Vagina (tissue), 2 donors: ENCODE results near the gene SBF2. TPM values are rescaled to one million over a fixed set of nuclear protein-coding genes. Genes with fewer than 3 reads are reported as not detected.

Source experiments
- DNase-seq, 2 donors: peaks; one replicate each; pipeline ENCODE4 v3.0.0-alpha.2; 2017; ENCODE audit errors: extremely low spot score in 2 of 2
- H3K27ac ChIP-seq: fragments of 200-600 bp; sonication (generic); one replicate; pipeline ENCODE4 v1.5.1; 2019
- H3K27me3 ChIP-seq: fragments of 200-600 bp; sonication (generic); one replicate; pipeline ENCODE4 v1.5.1; 2019
- H3K36me3 ChIP-seq, 2 donors: fragments of 200-600 bp; sonication (generic); one replicate each; pipeline ENCODE4 v1.5.1; 2017 to 2019
- H3K4me1 ChIP-seq: fragments of 200-600 bp; sonication (generic); one replicate; pipeline ENCODE4 v1.5.1; 2019
- H3K4me3 ChIP-seq, 2 donors: fragments of 200-600 bp; sonication (generic); 1 replicate in 1 of 2; 2 replicates in 1 of 2; pipeline ENCODE4 v1.5.1; 2016 to 2019
- H3K9me3 ChIP-seq: fragments of 200-600 bp; sonication (generic); one replicate; pipeline ENCODE4 v1.5.1; 2019
- POLR2A ChIP-seq, 2 donors: fragments of 450-650 bp; IDR thresholded peaks; one replicate each; pipeline ENCODE4 v1.6.1; 2017; ENCODE audit warnings: antibody characterized with exemption in 2 of 2, mild to moderate bottlenecking in 2 of 2, moderate library complexity in 2 of 2
- POLR2AphosphoS5 ChIP-seq, 2 donors: sonication (generic); formaldehyde crosslinking; IDR thresholded peaks; one replicate each; pipeline ENCODE4 v1.9.0; 2017; ENCODE audit warnings: antibody characterized with exemption in 2 of 2, mild to moderate bottlenecking in 2 of 2, low read depth in 1 of 2; ENCODE audit not compliant: insufficient read depth in 1 of 2
- intact Hi-C: fragments of 100-400 bp; cut with DNase I; formaldehyde crosslinking; loops from one replicate; pipeline ENCODE4 v1.15.1; 2023
- total RNA-seq: library from RNA; depleted of rRNA; stranded (reverse); fragments of >200 nt; gene quantifications from one replicate; pipeline ENCODE4 v1.2.3, GENCODE V29; 2016
- TF ChIP-seq, protein P1 (sequence below), 3 experiments: fragments of 450-650 bp in 2 of 3; fragments of 200-600 bp in 1 of 3; sonication (generic) in 1 of 3; IDR thresholded peaks; one replicate each; pipeline ENCODE4 v1.5.1; 2017 to 2019; ENCODE audit warnings: antibody characterized with exemption in 3 of 3, mild to moderate bottlenecking in 2 of 3, moderate library complexity in 2 of 3

The SBF2 gene
- total RNA-seq, 1 donor from 2014 or later: 69.5 TPM

DNA sequence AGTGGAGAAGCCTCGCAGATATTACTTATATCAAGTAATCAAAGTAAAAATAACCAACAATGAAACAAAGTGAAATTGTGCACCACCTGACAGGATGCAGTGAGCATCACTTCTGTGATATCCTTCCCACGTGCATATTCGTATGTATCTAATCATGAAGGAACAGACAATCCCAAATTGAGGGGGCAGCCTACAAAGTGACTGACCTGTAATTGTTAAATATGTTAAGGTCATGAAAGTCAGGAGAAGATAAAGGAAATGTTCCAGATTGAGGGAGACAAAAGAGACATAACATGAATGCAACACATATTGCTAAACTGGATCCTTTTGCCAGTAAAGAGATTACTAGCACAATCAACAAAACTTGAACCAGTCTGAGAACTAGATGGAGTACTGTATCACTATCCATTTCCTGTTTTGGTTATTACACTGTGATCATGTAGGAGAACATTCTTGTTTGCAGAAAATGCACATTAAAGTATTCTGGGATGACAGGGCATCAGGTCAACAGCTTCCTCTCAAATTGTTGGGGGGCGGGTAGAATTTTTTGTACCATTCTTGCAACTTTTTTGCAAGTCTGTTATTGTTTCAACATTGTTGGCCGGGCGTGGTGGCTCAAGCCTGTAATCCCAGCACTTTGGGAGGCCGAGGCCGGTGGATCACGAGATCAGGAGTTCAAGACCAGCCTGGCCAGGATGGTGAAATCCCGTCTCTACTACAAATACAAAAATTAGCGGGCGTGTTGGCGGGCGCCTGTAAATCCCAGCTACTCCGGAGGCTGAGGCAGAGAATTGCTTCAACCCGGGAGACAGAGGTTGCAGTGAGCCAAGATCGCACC, 2.0 kb downstream of the SBF2 start:
- H3K4me1 ChIP-seq: peaks cover 55% of the 10 kb centered on the region
- no peak for DNase-seq
- H3K4me3 ChIP-seq: no peak overlapping the region
- intact Hi-C loops: no loop called here
- H3K27ac ChIP-seq: no peak overlapping the region
- H3K9me3 ChIP-seq: no peaks in the 10 kb centered on the region
- no peak for TF ChIP-seq POLR2AphosphoS5 (IDR thresholded peaks at IDR 0.05; ENCODE audit: insufficient read depth in 1 of 2, low read depth in 1 of 2)
- TF ChIP-seq, protein P1, sequence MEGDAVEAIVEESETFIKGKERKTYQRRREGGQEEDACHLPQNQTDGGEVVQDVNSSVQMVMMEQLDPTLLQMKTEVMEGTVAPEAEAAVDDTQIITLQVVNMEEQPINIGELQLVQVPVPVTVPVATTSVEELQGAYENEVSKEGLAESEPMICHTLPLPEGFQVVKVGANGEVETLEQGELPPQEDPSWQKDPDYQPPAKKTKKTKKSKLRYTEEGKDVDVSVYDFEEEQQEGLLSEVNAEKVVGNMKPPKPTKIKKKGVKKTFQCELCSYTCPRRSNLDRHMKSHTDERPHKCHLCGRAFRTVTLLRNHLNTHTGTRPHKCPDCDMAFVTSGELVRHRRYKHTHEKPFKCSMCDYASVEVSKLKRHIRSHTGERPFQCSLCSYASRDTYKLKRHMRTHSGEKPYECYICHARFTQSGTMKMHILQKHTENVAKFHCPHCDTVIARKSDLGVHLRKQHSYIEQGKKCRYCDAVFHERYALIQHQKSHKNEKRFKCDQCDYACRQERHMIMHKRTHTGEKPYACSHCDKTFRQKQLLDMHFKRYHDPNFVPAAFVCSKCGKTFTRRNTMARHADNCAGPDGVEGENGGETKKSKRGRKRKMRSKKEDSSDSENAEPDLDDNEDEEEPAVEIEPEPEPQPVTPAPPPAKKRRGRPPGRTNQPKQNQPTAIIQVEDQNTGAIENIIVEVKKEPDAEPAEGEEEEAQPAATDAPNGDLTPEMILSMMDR (IDR thresholded peaks at IDR 0.05): no peak
- TF ChIP-seq POLR2A (IDR thresholded peaks at IDR 0.05): no peak
- no peaks in the 10 kb centered on the region for H3K27me3 ChIP-seq
- H3K36me3 ChIP-seq: no peaks in the 10 kb centered on the region

DNA sequence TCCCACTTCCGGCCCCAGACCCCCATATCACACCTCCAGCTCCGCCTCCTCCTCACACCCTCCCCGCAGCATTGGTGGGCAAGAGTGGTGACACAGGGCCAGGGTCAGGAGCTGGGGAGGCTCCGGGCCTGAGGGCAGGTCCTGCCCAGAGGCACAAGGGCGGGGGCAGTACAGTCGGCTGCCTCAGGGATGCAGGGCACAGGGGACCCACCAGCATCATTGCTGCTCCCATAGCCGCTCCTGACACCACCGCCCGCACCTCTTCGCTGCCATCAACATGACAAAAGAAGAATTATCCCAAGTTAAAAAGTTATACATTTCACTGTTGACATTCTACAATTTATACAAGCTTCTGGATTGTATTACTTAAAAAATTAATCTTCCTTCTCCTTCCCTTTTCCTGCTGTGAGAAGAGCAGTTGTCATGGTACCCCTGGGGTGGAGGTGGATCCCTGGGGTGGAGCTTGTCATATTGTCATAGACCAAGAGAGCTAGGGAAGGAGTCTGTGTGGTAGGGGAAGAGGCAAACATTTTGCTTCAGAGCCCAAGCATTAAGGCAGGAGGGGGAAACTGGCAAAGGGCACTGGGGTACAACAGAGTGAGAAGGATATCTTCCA, 4.1 kb downstream of the SBF2 start:
- no peak for DNase-seq
- peaks cover 62% of the 10 kb centered on the region for H3K4me1 ChIP-seq
- TF ChIP-seq POLR2AphosphoS5 (IDR thresholded peaks at IDR 0.05; ENCODE audit: insufficient read depth in 1 of 2, low read depth in 1 of 2): no peak
- TF ChIP-seq, protein P1 (IDR thresholded peaks at IDR 0.05): no peak
- H3K27me3 ChIP-seq: no peaks in the 10 kb centered on the region
- no peaks in the 10 kb centered on the region for H3K9me3 ChIP-seq
- H3K27ac ChIP-seq: no peak overlapping the region
- no peaks in the 10 kb centered on the region for H3K36me3 ChIP-seq
- intact Hi-C loops: no loop called here
- no peak overlapping the region for H3K4me3 ChIP-seq

DNA sequence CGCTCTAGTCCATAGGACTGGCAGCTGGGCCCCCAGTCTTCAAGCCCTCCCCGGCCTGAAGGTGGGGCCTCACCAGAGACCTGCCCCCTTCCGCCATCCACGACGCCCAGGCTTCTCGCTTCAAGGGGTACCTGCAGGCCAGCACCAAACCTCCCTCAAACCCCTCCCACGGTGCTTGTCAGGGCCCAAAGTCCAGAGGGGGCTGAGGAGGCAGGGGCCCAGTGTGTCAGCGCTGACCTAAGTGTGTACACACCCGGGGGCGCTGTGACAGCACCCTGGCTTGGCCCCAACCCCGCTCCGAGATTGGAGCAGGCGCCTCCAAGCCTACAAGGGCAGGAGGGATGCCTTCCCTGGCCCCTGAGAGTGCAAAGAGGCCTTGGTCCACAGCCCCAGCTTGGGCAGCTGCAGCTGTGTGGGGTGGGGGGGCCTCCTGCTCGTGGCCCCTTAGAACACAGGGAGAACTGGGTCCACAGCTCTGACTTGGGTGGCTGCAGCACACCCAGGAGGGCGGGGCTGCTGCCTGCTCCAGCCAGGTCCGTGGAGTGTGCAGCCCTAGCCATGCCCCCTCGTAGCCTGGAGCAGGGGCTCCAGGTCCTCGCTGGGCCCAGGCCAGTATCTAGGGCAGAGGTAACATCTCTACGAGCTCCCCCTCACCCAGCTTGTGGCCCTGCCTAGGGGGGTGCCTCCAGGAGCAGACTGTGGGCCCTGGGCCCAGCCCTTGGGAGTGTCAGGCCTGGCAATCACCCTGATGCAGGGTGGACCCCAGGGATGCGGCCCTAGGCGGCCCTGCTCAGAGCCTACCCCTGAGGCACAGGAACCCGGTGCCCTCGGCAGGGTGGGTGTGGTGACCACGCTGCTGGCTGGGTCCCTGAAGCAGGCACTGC, 4.9 kb downstream of the SBF2 start:
- no peak overlapping the region for H3K4me3 ChIP-seq
- no peak overlapping the region for H3K27ac ChIP-seq
- H3K36me3 ChIP-seq: no peaks in the 10 kb centered on the region
- H3K27me3 ChIP-seq: no peaks in the 10 kb centered on the region
- no peak for DNase-seq
- intact Hi-C loops: no loop called here
- H3K9me3 ChIP-seq: no peaks in the 10 kb centered on the region
- TF ChIP-seq POLR2A (IDR thresholded peaks at IDR 0.05) (no peak), POLR2AphosphoS5 (IDR thresholded peaks at IDR 0.05; ENCODE audit: insufficient read depth in 1 of 2, low read depth in 1 of 2) (no peak)
- TF ChIP-seq, protein P1 (IDR thresholded peaks at IDR 0.05): no peak
- H3K4me1 ChIP-seq: peaks cover 69% of the 10 kb centered on the region

DNA sequence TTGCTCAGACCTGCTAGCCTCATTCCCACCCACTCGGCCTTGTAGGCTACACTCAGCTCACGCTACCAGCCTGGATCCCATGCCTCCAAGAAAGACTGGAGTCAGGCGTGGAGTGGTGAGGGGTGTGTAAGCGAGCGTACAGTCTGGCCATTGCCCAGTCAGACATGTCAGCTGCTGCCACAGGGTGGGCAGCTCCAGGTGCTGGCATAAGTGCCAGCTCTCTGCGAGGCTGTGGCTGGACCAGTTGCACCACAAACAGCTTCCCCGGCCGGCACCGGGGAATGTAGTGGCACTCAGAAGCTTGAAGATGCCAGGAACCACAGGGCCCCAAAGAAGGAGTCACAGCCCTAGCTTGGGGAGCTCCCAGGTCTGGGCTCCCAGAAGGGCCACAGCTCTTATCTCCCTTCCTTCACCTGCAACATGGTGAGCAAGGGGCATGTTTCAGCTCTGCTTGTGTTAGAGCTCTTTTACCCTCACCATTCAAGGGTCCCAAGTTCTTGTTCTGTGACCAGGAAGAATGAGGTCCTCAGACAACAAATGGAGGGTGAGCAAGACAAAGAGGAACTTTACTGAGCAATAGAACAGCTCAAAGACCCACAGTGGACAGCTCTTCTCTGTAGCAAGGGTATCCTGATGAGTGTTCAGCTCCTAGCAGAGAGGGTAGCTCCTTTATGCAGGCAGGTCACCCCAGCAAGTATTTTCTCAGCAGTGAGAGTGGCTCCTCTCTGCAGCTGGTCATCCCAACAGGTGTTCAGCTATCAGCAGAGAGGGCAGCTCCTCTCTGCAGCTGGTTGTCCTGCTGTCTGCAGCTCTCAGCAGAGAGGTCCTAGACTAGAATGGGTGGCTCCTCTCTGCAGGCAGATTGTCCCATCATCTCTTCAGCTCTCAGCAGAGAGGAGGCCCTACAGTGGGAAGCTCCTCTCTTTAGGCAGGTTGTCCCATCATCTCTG, 6.0 kb downstream of the SBF2 start:
- TF ChIP-seq, protein P1 (IDR thresholded peaks at IDR 0.05): no peak
- TF ChIP-seq POLR2A (IDR thresholded peaks at IDR 0.05): no peak
- no peak for TF ChIP-seq POLR2AphosphoS5 (IDR thresholded peaks at IDR 0.05; ENCODE audit: insufficient read depth in 1 of 2, low read depth in 1 of 2)
- Histone ChIP-seq H3K9me3 (no peaks in the 10 kb centered on the region), H3K27ac (no peak overlapping the region)

More for the DNA sequence above, 6.0 kb downstream of the SBF2 start:
- no peak overlapping the region for H3K4me3 ChIP-seq
- intact Hi-C loops: no loop called here
- peaks cover 68% of the 10 kb centered on the region for H3K4me1 ChIP-seq
- no peak for DNase-seq
- no peaks in the 10 kb centered on the region for H3K36me3 ChIP-seq
- no peaks in the 10 kb centered on the region for H3K27me3 ChIP-seq
